ENCODE results near the gene LIMS2. TPM values are rescaled to one million over a fixed set of nuclear protein-coding genes. Genes with fewer than 3 reads are reported as not detected.

Gene LIMS2
- polyA plus RNA-seq, 2 of the 4 experiments (the other 2 are of a cell fraction): 1.2 to 6.1 TPM

- no peak for DNase-seq (ENCODE audit: low read depth in 1 of 2, low spot score in 1 of 2)
- POLR2A ChIA-PET: interaction anchor here (0.8 kb wide), 1 partner anchor 147 kb away, joined by 3 read pairs; the partner anchor contains the start of gene IWS1
- peaks cover 15% of the 10 kb centered on the region for H3K4me1 ChIP-seq
- CTCF ChIA-PET: interaction anchor here (0.6 to 1.3 kb wide), 7 partner anchors 21 to 83 kb away, joined by 3 to 6 read pairs (median 4); no protein-coding TSS in a partner anchor
- no peak for FAIRE-seq
- no peak overlapping the region for H3K4me2 ChIP-seq
- no peak for TF ChIP-seq RARB (CRISPR knock-in tag; IDR thresholded peaks at IDR 0.05)
- TF ChIP-seq EHMT2 (IDR thresholded peaks at IDR 0.05; ENCODE audit: low read depth): no peak
- TF ChIP-seq GATA3 (IDR thresholded peaks at IDR 0.05; ENCODE audit: borderline replicate concordance): no peak
- TF ChIP-seq CTCF (IDR thresholded peaks at IDR 0.05): no peak
- no peak for TF ChIP-seq ATOH8 (CRISPR knock-in tag; IDR thresholded peaks at IDR 0.05; ENCODE audit: low read depth)
- no peak for TF ChIP-seq NR3C1 (IDR thresholded peaks at IDR 0.05)
- no peaks in the 10 kb centered on the region for H3K9me3 ChIP-seq
- no peak for ATAC-seq
- no peak overlapping the region for H3K4me3 ChIP-seq
- H3K27ac ChIP-seq: no peak overlapping the region; a peak in 2 of 6 replicates
- WGBS (ENCODE audit: missing lambda C conversion rate): 93% methylated on average over 16 of the region's 17 CpGs
Observed at GRCh38 chr2:127673291-127674069, 1.9 kb downstream of the LIMS2 start.

- Histone ChIP-seq H3K4me3 (no peak overlapping the region), H3K9me3 (no peaks in the 10 kb centered on the region; the same call in 2 of the 3 replicates), H3K4me1 (peaks cover 15% of the 10 kb centered on the region), H3K27ac (peak overlapping the region in 1 of 2 experiments; percentile 15; a peak in 1 of 6 replicates), H3K4me2 (no peak overlapping the region)
- POLR2A ChIA-PET: interaction anchor here (0.6 kb wide), 1 partner anchor 9 kb away, joined by 3 read pairs; no protein-coding TSS in a partner anchor
- WGBS (ENCODE audit: missing lambda C conversion rate): 83% methylated on average over 20 of the region's 20 CpGs
- CTCF ChIA-PET: interaction anchor here (0.6 to 1.3 kb wide), 3 partner anchors 22 to 23 kb away, joined by 3 to 6 read pairs (median 3); no protein-coding TSS in a partner anchor
- DNase-seq (ENCODE audit: low read depth in 1 of 2, low spot score in 1 of 2) (no peak), ATAC-seq (peak; percentile 6 to 13; a peak in 2 of 6 replicates), FAIRE-seq (no peak)
- no peak for TF ChIP-seq SREBF2 (IDR thresholded peaks at IDR 0.05)
- TF ChIP-seq HEYL (CRISPR knock-in tag; IDR thresholded peaks at IDR 0.05): no peak
Observed at GRCh38 chr2:127672341-127673224, 2.7 kb downstream of the LIMS2 start.

- no peak for TF ChIP-seq RAD21 (conservative IDR thresholded peaks at IDR 0.05 in 1 of 2, IDR thresholded peaks at IDR 0.05 in 1 of 2)
- no peak for TF ChIP-seq RCOR1 (IDR thresholded peaks at IDR 0.05; ENCODE audit: low read depth, low read length)
- TF ChIP-seq PBX3 (IDR thresholded peaks at IDR 0.05): no peak
- TF ChIP-seq NR3C1 (IDR thresholded peaks at IDR 0.05): no peak
- no peak for TF ChIP-seq NFE2L2 (conservative IDR thresholded peaks at IDR 0.05; ENCODE audit: low read length)
- no peak for TF ChIP-seq CHD4 (IDR thresholded peaks at IDR 0.05; ENCODE audit: borderline replicate concordance)
- TF ChIP-seq RFX5 (IDR thresholded peaks at IDR 0.05): no peak
- no peak for TF ChIP-seq EHF (CRISPR knock-in tag; IDR thresholded peaks at IDR 0.05)
- TF ChIP-seq KDM5A (IDR thresholded peaks at IDR 0.05): no peak
- Histone ChIP-seq H3K27ac (no peak overlapping the region), H3K4me3 (no peak overlapping the region), H3K4me2 (no peak overlapping the region), H3K9me3 (no peaks in the 10 kb centered on the region; the same call in 2 of the 3 replicates), H3K4me1 (peaks cover 15% of the 10 kb centered on the region)
- DNase-seq (ENCODE audit: low read depth in 1 of 2, low spot score in 1 of 2): no peak
- ChIA-PET POLR2A (no interaction called here), CTCF (interaction anchor here (0.6 to 1.3 kb wide), 3 partner anchors 22 to 285 kb away, joined by 3 read pairs; no protein-coding TSS in a partner anchor)
- ATAC-seq: no peak
- WGBS (ENCODE audit: missing lambda C conversion rate): 86% methylated on average over 11 of the region's 14 CpGs
- no peak for FAIRE-seq
Observed at GRCh38 chr2:127671557-127672302, 3.6 kb downstream of the LIMS2 start.
